Prostate gland (tissue), 2 donors: ENCODE results near the gene LRRC36.
"Not testable (repeated sequence)": the region's sequence is repeated elsewhere in the genome, so short reads cannot be mapped to it uniquely, and the experiment has no call there.

Source experiments
- POLR2AphosphoS5 ChIP-seq: sonication (generic); formaldehyde crosslinking; IDR thresholded peaks from one replicate; pipeline ENCODE4 v1.6.1; 2017; ENCODE audit warnings: antibody characterized with exemption
- TF ChIP-seq, protein P1 (sequence below), 4 experiments: fragments of 200-600 bp in 2 of 4; fragments of 450-650 bp in 2 of 4; sonication (generic) in 2 of 4; IDR thresholded peaks; 1 replicate in 3 of 4; 2 replicates in 1 of 4; pipeline ENCODE4 v1.5.1; 2016 to 2019; ENCODE audit warnings: antibody characterized with exemption in 4 of 4, mild to moderate bottlenecking in 2 of 4, moderate library complexity in 2 of 4

DNA sequence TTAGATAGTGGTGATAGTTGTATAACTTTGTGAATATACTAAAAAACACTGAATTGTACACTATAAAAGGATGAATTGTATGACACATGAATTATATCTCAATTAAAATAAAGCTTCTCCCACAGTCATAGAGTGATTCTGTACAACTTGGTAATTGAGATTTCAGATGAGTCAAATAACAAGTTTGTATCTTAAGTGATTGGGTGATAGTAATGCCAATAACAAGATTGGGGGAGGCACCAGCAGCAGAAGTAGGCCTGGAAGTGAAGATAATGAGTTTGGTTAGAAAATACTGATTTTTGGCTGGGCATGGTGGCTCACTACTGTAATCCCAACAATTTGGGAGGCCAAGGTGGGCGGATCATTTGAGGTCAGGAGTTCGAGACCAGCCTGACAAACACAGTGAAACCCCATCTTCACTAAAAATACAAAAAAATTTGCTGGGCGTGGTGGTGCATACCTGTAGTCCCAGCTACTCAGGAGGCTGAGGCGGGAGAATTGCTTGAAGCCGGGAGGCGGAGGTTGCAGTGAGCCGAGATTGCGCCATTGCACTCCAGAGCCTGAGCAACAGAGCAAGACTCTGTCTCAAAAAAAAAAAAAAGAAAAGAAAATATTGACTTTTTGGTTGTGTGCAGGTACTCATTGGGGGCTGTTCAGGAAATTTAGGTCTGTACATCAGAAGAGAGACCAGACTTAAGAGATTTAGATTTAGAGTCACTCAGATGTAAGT, 33.1 kb downstream of the LRRC36 start:
- not testable (repeated sequence) for TF ChIP-seq POLR2AphosphoS5
- TF ChIP-seq, protein P1, sequence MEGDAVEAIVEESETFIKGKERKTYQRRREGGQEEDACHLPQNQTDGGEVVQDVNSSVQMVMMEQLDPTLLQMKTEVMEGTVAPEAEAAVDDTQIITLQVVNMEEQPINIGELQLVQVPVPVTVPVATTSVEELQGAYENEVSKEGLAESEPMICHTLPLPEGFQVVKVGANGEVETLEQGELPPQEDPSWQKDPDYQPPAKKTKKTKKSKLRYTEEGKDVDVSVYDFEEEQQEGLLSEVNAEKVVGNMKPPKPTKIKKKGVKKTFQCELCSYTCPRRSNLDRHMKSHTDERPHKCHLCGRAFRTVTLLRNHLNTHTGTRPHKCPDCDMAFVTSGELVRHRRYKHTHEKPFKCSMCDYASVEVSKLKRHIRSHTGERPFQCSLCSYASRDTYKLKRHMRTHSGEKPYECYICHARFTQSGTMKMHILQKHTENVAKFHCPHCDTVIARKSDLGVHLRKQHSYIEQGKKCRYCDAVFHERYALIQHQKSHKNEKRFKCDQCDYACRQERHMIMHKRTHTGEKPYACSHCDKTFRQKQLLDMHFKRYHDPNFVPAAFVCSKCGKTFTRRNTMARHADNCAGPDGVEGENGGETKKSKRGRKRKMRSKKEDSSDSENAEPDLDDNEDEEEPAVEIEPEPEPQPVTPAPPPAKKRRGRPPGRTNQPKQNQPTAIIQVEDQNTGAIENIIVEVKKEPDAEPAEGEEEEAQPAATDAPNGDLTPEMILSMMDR (IDR thresholded peaks at IDR 0.05) = not testable (repeated sequence)
